GM21528 (cell line): ENCODE results near the gene CEP43.
A peak's percentile ranks its signal among the peaks of the same experiment; 100 is the strongest.

Experiments used
- ATAC-seq: cut with Tn5 transposase; IDR thresholded peaks from one replicate; pipeline ENCODE4 v1.9.1; 2021; ENCODE audit warnings: mild to moderate bottlenecking, moderate library complexity; ENCODE audit not compliant: unreplicated experiment, low FRiP score

The CEP43 gene

GRCh38 chr6:166999145-166999883 is at the start of gene CEP43:
TSS of gene CEP43 (plus strand) at chr6:166999397. CDS start at chr6:166999413, 16 bp downstream.
- peak; percentile 91 for ATAC-seq

GRCh38 chr6:166949528-166950442 is 49.4 kb upstream of the CEP43 start:
- peak; percentile 5 for ATAC-seq

GRCh38 chr6:166950443-166950821 is 48.8 kb upstream of the CEP43 start:
- peak; percentile 45 for ATAC-seq

GRCh38 chr6:166950892-166951669 is 48.1 kb upstream of the CEP43 start:
- ATAC-seq = peak; percentile 90

GRCh38 chr6:166951670-166952060 is 47.5 kb upstream of the CEP43 start:
- no peak for ATAC-seq

- no peak for ATAC-seq
Measured at GRCh38 chr6:166952121-166952520, 47.1 kb upstream of the CEP43 start.

GRCh38 chr6:166952567-166953486 is 46.4 kb upstream of the CEP43 start:
- ATAC-seq = no peak

- no peak for ATAC-seq
Measured at GRCh38 chr6:166954118-166954713, 45.0 kb upstream of the CEP43 start.

GRCh38 chr6:166955121-166955864 is 43.9 kb upstream of the CEP43 start:
- no peak for ATAC-seq

GRCh38 chr6:166955865-166956443 is 43.2 kb upstream of the CEP43 start:
- peak; percentile 5 for ATAC-seq

- ATAC-seq = peak; percentile 66
Measured at GRCh38 chr6:166956444-166957086, 42.6 kb upstream of the CEP43 start, which contains the start of gene RNASET2. TSS of gene RNASET2 (minus strand) at chr6:166956550. CDS start at chr6:166956182, 368 bp downstream.

- ATAC-seq = peak; percentile 44
Measured at GRCh38 chr6:166957087-166957804, 42.0 kb upstream of the CEP43 start.

- ATAC-seq = no peak
Measured at GRCh38 chr6:166957805-166958076, 41.5 kb upstream of the CEP43 start.

GRCh38 chr6:166958926-166959861 is 40.0 kb upstream of the CEP43 start:
- no peak for ATAC-seq

GRCh38 chr6:166959911-166960608 is 39.1 kb upstream of the CEP43 start:
- no peak for ATAC-seq

GRCh38 chr6:166960609-166960978 is 38.6 kb upstream of the CEP43 start:
- ATAC-seq = no peak
